HG02759 (cell line): ENCODE results near the gene MEF2C.

Source experiments
- ATAC-seq: cut with Tn5 transposase; IDR thresholded peaks from one replicate; pipeline ENCODE4 v1.9.1; 2021; ENCODE audit warnings: mild to moderate bottlenecking, moderate library complexity; ENCODE audit not compliant: unreplicated experiment

MEF2C gene

DNA sequence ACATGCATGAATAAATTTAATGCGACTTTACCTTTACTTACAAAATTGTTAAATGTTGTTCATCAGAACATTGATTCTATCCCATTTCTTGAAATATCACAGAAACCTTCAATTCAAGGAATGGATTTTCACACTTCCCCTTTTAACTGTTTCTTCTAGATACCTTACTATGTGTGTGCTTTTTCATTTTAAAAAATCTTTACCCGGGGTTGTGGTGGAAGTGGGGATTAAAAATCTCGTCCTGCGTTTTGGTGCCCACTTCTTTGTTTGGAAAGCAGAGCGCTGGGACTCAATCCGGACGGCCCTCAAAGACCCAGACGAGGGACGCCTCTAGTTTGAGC lies 5.8 kb upstream of the MEF2C start:
- ATAC-seq: no peak

DNA sequence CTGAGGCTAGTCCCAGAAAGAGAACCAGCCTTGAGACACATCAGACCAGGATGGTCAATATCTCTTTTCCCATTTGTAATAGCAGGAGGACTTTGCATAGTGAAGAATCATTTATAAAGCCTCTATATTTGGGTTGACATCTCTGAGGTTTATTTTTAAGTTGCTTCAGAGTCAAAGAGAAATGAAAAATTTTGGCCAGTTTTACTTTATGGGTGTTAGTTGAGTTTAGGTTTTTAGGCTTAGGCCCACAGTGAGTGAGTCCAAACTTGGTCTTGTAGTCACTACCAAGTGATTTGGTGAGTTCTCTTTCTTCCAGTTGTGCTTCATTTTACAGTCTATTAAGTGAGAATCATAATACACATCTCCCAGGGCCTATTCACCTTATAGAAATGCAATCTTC lies 5.3 kb upstream of the MEF2C start:
- no peak for ATAC-seq

DNA sequence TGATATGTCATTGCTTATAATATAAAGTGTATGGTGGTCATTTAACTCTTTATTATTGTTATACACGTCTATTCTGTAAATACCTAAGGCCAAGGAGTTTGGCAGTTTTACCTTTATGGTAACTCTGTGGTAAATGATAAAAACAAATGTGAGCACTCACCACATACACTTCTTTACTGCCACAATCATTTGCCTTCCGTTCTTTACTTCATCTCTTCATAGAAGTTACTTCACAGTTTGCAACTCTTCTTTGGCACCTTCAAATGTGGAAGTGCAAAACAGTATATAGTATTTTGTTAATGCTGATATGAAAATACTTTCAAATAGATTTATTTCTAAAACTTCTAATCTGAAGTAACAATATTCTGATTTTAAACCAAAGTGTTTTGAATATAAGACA lies 4.4 kb upstream of the MEF2C start:
- no peak for ATAC-seq

DNA sequence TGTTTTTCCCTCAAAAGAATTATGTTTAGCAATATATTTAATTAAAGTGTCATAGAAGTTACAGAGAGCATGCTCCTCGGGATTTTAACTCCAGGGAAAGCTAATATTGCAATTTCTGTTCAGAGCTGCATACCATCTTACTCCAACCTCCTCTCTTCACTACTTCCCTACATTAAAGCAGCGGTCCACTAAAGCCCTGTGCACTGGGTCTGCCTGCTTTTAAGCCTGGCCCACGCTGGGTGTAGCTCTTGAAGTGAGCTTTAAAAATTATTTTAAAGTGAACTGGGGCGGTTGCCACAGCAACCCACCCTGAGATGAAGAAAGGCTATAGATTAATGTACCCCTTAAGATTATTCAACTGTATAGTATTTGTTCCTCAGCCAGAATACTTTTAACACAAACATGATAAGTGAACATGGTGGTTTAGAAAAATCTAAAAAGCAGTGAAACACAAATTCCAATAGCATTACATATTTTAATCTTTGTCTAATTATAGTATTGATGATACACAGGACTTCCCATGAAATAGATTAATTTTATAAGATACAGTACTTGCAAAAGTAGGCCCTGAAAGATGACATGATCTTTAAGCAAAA lies 3.9 kb upstream of the MEF2C start:
- ATAC-seq: no peak

DNA sequence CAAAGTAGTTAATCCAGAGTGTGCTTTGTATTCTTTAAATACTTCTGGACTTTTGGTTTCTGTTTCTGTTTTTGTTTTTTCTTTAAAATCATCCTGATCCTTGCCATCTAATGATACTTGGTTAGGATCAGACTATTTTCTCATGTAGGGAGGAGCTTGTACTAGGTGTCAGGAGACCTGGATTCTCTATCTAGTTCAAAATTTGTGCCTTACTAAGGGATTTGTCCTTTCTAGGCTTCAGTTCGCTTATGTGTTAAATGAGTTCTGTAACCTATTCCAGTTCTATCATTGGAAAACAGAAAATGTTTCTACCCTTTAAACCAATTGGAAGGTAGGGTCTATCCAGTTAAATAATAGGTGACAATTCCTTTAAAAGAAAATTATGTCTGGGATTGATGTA lies 3.3 kb upstream of the MEF2C start:
- ATAC-seq: no peak

DNA sequence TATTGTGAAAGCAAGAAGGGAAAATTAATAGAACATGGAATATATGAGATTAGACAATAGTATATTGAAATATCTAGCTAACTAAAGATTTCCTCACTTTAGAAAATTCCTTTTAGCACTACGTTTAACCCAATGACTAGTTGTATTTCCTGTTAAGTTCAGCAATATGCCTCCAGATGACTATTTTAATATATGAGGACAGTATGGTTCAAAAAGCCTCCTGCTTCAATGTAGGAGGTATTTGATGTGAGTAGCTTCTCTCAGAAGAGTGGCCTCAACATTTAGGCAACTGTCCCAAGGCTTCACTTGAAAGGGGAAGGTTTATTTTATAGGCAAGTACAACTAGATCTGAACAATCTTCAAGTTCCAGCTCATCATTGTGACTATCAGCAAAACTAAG lies 2.0 kb upstream of the MEF2C start:
- no peak for ATAC-seq

DNA sequence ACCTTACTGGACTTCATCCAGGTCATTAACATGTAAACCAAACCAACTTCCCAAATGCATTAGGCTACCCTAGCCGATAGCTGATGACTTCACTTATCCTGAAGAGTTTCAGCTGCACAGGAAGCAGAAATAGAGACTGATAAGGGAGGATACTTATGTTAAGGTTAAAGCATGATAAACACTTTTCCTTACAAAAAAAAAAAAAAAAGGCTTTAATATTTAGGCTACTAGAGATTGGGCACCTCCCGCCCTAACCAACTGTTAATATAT lies 1.6 kb upstream of the MEF2C start:
- ATAC-seq: no peak

DNA sequence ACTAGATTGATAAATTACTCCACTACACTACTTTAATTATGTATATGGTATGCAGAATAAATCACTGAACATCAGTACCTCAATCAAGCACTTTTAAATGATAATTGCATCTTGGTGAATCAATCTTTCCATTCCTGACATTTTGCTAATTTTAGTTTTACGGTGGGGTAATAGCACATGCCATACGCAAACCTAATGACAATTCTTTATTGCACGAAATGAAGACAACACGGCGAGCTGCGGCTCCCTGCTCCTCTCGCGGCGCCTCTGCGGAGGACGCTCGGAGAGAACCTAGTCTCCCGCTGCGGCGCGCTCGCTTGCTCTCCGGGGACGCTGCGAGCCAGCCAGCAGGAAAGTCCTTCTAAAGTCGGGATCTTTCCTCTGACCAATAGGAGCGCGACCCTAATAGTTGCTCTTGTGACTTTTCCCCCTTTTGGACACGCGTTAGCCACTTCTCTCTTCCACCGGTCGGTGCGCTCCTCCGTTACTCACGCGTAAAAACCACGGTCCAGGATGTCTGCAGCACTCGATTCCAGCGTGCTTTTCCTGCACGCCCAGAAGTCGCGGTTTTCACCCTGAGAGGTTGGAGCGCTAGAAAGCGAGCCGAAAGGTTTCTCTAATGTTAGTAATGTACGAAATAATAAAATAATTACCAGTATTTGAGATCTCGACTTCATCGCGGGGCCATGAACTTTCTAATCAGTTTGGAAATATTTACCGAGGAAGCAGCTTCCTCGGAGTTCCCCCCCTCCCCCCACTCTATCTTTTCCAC lies 1.0 kb upstream of the MEF2C start:
- ATAC-seq: peak; percentile 21

DNA sequence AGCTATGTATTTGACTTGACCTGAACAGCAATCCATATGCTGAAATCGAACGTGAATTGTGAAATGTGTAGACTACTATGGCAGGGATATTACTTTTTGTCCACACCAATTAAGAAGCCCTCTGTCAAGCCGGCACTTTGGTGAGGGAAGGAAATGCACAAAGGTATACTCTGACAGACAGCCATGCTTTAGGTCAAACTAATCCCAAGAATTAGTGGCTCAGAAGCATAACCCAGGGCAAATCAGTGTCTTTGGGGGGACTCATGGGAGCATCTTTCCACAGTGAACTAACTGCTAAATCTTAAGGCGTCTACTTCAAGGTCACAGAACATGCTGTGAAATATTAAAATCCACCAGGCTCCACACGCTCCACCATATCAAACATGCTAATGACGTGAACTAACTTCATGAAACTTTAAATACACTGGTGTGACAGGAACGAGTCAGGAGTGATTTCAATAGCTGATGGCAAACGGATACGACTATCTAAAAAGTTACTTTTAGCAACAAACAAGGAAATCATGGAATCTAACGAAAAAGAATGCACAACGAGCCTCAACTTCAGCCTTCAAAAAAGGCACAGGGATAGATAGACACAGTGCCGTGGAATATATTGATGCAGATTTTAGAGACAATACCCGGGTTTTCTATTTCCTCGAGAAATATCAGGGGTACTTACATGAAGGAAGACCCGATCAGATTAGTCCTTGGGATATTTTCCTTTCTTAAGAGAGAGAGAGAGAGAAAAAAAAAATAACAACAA lies 527 bp downstream of the MEF2C start:
- ATAC-seq: no peak

DNA sequence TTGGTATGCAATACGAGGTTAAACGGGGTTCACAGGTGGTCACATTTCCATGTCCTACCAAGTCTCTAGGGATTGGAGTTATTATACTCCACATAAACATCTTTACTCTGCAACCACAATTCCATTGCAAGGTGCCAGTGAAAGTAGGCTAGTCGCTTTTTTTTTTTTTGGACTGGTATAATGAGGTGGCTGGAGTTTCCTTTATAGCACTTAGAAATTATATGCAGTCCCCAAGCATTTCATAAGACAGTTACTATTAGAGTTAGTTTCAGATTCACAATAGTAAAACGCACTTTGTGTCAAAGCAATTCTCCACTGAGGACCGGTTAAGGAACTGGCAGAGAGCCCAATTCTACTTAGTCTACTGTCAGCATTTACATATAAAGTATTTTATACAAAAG lies 1.4 kb downstream of the MEF2C start:
- ATAC-seq: peak; percentile 28

DNA sequence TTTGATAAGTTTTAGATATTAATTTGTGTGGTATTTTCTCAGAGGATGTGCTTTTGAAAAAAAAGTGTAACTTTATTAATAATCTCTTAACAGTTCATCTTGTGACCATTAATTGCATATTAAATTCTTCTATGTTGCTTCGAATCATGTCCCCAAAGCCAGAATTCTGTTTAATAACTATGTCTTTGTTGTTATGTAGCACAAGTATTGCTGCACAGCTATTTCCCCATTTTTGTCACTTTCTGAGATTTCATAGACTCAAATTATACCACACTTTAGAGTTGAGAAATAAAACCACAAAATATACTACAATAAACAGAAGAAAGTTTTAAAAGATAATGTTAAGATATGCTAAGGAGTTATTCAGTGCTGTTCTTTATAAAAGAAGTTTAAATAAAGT lies 2.8 kb downstream of the MEF2C start:
- no peak for ATAC-seq

DNA sequence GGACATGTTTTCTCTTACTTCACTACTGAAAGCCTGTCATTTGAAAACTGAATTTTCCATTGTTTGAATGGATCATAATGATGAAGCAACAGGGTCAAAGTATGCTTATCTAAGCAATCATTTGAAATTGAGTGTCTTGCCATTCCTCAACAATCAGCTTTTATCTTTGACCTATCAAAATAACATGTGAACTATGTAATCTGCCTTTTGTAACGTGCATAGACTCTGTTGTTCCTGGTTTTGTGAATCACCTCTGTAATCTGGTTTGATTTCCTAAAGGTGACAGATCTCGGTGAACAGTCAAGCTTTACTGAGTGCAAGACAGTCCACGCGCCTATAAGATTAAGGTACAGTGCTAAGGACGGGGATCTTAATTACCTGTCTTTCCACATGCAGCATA lies 3.3 kb downstream of the MEF2C start:
- no peak for ATAC-seq

DNA sequence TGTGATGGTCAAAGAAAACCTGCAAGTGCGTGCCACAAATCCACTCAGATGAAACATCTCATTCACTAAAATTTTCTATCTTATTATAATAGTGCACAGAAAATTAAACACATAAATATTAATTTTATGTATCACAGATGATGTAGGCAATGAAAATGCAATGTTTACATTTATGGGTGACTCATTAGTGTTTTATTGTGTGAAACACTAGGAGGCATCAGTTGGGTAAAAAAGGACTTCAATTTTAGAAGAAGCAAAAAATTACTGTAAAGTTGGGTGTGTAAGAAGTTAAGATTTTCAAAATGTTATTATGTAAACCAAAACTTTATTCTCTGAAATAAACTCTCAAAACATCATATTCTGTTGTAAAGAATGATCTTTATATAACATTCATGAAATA lies 4.0 kb downstream of the MEF2C start:
- no peak for ATAC-seq

DNA sequence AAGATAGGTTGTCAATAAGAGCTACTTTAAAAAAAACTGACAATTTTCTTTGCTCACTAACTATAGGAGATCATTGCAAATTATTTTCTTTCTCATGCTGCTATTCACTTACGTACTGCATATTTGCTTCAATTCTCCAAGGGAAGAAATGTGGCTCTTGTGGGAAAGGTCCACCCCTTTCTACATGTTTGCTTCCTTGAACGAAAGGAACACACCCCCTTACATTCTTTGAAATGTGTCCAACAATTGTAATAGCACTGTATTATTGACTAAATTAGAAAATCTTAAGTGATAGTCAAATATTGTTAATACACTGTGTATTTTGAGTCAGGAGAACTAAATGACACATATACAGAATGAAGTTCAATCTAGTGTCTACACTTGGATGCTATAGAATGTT lies 5.2 kb downstream of the MEF2C start:
- ATAC-seq: no peak

DNA sequence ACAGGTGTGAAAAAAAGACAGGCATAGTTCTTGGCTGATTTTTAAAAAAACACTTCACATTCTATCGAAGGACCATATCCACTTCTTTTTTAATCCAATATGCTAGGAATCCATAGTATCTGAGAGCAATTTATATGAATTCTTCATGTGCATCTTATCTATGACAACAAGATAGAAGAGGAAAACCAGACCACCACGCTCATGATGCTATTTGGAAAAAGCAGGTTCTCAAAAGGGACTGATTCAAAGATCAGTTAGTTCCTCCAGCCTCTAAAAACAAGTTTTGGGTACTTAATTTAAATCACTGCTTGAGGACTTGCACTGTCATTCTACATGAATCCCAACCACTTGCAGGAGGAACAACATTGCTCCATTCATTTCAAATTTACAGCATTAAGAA lies 6.3 kb downstream of the MEF2C start:
- no peak for ATAC-seq

DNA sequence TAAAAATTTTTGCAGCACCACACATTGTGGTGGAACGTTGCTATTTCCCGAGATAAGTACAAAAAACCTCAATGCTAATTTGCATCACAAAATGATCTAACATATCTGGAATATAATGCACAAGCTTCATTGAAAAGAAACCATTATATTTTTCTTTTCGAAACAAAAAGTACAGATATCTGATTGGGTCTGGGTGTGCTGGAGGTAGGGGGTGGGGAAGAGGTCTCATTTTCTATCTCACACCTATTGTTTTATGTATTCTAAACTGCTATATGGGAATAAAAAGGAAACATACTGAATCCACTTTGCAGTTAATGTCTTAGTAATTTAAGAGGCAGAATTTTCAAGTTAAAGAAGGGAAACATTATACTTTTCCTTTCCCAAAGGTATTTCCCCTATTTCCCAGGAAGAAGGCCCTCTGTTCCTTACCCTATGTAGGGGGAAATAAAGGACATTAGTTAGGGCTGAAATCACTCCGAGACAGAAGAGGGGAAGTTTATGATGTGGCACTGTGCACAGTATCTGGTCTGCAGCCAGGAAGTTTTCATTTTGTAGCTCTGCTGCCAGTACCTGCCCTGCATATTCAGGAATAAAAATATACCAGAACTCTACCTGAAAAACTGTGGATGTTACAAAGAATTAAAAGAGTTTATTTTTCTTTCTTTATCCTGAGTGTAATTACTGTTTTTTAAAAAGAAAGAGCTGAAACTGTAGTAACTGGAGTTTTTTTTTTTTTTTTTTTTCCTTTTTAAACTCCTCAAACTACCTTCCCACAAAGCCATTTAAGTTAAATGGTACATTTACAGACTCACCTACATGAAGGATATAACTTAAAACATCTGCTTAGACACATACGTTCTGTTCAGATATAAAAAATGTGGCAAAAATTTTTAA lies 7.4 kb downstream of the MEF2C start:
- peak; percentile 65 for ATAC-seq

DNA sequence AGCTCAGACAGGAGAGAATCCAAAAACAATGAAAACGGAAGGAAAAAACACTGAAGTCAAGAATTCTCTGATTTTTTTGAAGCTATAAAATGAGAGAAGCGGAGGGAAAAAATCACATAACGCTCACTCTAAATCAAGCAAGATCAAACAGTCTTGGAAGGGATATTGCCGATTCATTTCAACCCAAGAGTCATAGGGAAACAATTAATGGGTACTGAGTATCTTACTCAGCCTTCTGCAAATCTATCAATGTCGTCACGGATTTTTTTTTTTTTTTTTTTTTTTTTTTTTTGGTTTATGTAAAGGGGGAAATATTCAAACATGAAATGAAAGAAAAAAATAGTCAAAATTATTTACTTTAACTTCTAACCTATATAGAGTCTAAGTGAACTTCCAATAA lies 9.5 kb downstream of the MEF2C start:
- ATAC-seq: no peak

DNA sequence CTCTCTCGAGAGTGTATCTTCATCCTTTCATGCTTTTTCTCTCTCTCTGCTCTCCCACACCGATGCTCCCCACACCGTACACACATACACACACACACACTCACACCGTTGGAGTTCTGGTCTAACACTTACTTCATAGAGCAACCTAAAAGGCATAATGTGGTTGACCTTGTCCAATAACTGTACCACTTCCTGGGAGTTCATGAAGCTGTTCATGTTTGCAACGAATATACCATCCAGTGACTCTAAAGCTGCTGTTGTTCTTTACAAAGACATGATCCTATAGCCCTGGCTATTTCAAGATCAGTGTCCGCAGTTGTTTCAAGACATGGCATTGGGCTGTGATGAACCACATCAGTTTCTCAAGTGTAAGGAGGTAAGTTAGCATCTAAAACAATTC lies 10.0 kb downstream of the MEF2C start:
- ATAC-seq: no peak

DNA sequence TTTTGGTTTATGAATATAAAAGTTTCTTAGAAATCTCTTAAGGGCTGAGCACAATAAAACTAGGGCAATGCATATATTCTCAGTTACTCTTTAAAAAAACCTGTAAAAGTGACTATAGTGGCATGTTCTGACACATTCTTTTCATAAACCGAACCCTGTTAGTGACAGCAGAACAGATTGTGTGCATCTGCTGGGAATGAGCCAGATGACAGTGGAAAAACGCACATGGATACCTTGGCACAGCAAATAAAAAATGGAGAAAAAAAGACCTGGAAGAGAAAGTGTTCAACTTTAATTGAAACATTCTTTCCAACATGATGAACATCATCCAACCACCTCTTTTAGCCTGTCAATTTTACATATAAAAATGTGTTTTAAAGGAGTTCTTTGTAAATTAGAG lies 12.7 kb downstream of the MEF2C start:
- ATAC-seq: no peak

DNA sequence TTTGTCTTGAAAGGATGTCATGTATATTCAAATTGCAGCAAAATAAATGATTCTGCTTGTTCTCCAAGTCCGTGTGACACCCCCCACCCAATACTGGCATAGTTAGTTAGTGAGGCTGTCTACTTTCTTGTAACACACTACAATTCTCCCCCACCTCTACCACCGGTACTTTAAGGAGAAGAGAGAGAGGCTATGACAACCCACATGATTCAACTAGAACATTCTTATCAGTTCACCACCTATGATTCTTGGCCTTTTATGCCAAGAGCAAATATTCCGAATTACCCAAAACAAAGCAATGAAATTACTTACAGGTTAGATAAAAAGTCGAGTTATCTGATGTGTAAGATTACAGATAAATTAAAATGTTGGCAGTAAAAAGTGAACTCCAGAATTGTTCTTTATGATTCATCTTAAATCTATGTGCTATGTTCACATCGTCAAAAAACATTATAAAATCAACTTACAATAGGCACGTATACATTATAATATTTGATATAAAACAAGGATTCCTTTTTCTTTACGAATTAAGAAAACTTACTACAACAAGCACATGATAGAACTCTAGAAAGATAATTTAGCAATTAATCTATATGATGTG lies 14.4 kb downstream of the MEF2C start:
- ATAC-seq: no peak

DNA sequence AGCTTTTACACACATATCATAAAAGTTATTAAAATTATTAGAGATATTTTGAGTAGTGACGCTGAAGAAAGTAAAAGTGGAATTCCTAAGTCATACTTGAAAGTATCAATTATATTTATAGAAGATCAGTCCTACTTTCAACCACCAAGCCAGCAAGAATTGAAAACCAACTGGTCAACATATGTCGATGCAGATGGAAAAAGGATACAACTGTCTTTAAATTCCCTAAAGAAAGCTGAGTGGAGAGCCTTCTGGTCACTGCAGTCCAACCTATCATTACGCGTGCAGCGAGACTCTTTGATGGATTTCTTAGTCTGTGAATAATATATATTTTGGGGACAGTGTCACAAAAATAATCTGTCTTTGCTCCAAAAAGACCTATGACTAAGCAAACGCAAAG lies 15.3 kb downstream of the MEF2C start:
- ATAC-seq: no peak
